Esophagus muscularis mucosa (tissue), 4 donors: ENCODE measurements around the gene CTR9.

Source experiments
- EP300 ChIP-seq: sonication (generic); formaldehyde crosslinking; IDR thresholded peaks from one replicate; pipeline ENCODE4 v1.6.1; 2017; ENCODE audit warnings: antibody characterized with exemption
- POLR2A ChIP-seq: fragments of 450-650 bp; IDR thresholded peaks from one replicate; pipeline ENCODE4 v1.6.1; 2017; ENCODE audit warnings: antibody characterized with exemption, moderate library complexity, mild to moderate bottlenecking, low read depth
- POLR2AphosphoS5 ChIP-seq, 2 donors: sonication (generic); formaldehyde crosslinking; IDR thresholded peaks; one replicate each; pipeline ENCODE4 v1.6.1; 2017; ENCODE audit warnings: antibody characterized with exemption in 2 of 2
- TF ChIP-seq, protein P1 (sequence below), 3 experiments: fragments of 200-600 bp in 2 of 3; fragments of 450-650 bp in 1 of 3; sonication (generic) in 2 of 3; IDR thresholded peaks; one replicate each; pipeline ENCODE4 v1.5.1; 2017 to 2019; ENCODE audit warnings: antibody characterized with exemption in 3 of 3, mild to moderate bottlenecking in 2 of 3, moderate library complexity in 1 of 3

DNA sequence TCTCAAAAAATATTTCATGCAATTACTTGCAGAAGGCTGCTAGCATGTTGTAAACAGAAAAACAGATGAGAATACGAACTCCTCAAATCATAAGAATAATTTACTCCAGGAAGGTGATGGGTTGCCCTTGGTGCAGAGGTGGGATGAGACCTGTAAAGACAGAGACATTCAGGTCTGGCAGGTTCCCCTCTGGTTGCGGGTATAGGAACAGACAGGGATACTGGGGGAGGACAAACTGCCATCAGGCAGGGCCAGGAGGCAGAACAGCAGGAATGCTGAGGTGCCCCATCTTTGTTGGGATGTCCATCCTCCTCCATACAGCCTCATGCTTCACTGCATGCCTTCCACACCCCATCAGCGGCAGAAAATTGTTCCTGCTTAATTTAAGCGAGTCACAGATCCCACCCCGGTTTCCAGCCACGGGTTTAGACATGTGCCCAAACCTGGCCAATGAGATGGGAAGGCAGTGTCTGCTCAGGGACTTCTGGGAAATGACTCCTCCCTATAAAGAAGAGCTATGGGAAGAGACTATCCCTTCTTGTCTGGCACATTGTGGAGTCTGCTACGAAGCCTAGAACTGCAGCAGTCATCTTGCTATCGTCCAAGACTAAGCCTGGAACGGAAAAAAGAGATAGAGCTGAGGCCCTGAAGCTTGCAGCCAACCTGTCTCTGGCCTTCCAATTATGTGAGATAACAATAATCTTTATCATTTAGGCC is 34.3 kb upstream of the CTR9 start:
- TF ChIP-seq, protein P1, sequence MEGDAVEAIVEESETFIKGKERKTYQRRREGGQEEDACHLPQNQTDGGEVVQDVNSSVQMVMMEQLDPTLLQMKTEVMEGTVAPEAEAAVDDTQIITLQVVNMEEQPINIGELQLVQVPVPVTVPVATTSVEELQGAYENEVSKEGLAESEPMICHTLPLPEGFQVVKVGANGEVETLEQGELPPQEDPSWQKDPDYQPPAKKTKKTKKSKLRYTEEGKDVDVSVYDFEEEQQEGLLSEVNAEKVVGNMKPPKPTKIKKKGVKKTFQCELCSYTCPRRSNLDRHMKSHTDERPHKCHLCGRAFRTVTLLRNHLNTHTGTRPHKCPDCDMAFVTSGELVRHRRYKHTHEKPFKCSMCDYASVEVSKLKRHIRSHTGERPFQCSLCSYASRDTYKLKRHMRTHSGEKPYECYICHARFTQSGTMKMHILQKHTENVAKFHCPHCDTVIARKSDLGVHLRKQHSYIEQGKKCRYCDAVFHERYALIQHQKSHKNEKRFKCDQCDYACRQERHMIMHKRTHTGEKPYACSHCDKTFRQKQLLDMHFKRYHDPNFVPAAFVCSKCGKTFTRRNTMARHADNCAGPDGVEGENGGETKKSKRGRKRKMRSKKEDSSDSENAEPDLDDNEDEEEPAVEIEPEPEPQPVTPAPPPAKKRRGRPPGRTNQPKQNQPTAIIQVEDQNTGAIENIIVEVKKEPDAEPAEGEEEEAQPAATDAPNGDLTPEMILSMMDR (IDR thresholded peaks at IDR 0.05): no peak
- TF ChIP-seq EP300 (no peak), POLR2A (no peak), POLR2AphosphoS5 (IDR thresholded peaks at IDR 0.05) (no peak)
